H9 (cell line): Measurements from ENCODE around the gene CEP192. TPM values are rescaled to one million over a fixed set of nuclear protein-coding genes. Genes with fewer than 3 reads are reported as not detected.
A peak's percentile ranks its signal among the peaks of the same experiment; 100 is the strongest.

Source experiments
- DNase-seq: peaks from one replicate; pipeline ENCODE4 v3.0.0-alpha.2; 2017
- H2AFZ ChIP-seq: one replicate; pipeline ENCODE4 v1.6.1; 2013; ENCODE audit warnings: mild to moderate bottlenecking, low read length, control low read depth, moderate library complexity
- H2AK5ac ChIP-seq: 2 replicates; pipeline ENCODE4 v1.6.1; 2013; ENCODE audit warnings: low read length, control low read depth, mixed read lengths; ENCODE audit not compliant: insufficient read length
- H2BK120ac ChIP-seq: one replicate; pipeline ENCODE4 v1.6.1; 2013; ENCODE audit warnings: low read depth, mild to moderate bottlenecking, low read length, control low read depth, inconsistent platforms; ENCODE audit not compliant: poor library complexity, severe bottlenecking
- H2BK12ac ChIP-seq: 2 replicates; pipeline ENCODE4 v1.6.1; 2013; ENCODE audit warnings: low read length, control low read depth, mixed read lengths, low read depth; ENCODE audit not compliant: insufficient read length
- H2BK15ac ChIP-seq: 2 replicates; pipeline ENCODE4 v1.6.1; 2013; ENCODE audit warnings: low read depth, low read length, control low read depth
- H2BK20ac ChIP-seq: one replicate; pipeline ENCODE4 v1.6.1; 2013; ENCODE audit warnings: low read depth, mild to moderate bottlenecking, low read length, control low read depth, inconsistent platforms; ENCODE audit not compliant: poor library complexity, severe bottlenecking
- H2BK5ac ChIP-seq: 2 replicates; pipeline ENCODE4 v1.6.1; 2013; ENCODE audit warnings: low read length, control low read depth, mixed read lengths; ENCODE audit not compliant: insufficient read length
- H3K14ac ChIP-seq: 2 replicates; pipeline ENCODE4 v1.6.1; 2013; ENCODE audit warnings: low read length, control low read depth; ENCODE audit not compliant: insufficient read depth
- H3K18ac ChIP-seq: 2 replicates; pipeline ENCODE4 v1.6.1; 2013; ENCODE audit warnings: low read depth, mild to moderate bottlenecking, mixed read lengths, low read length, control low read depth; ENCODE audit not compliant: insufficient read length
- H3K23ac ChIP-seq: 2 replicates; pipeline ENCODE4 v1.6.1; 2013; ENCODE audit warnings: low read length, control low read depth, mixed read lengths, low read depth; ENCODE audit not compliant: insufficient read length
- H3K23me2 ChIP-seq: 2 replicates; pipeline ENCODE4 v1.6.1; 2013; ENCODE audit warnings: low read depth, mild to moderate bottlenecking, mixed read lengths, low read length, control low read depth; ENCODE audit not compliant: insufficient read length, poor library complexity, severe bottlenecking
- H3K27ac ChIP-seq: 2 replicates; pipeline ENCODE4 v1.5.1; 2013; ENCODE audit warnings: low read length, control low read depth, mixed read lengths, low read depth; ENCODE audit not compliant: insufficient read length
- H3K27me3 ChIP-seq: 2 replicates; pipeline ENCODE4 v1.6.1; 2013; ENCODE audit warnings: low read length, control low read depth, inconsistent platforms; ENCODE audit not compliant: insufficient read depth
- H3K4ac ChIP-seq: 2 replicates; pipeline ENCODE4 v1.6.1; 2013; ENCODE audit warnings: low read depth, mild to moderate bottlenecking, control low read depth, inconsistent platforms, low read length, moderate library complexity
- H3K4me1 ChIP-seq: 2 replicates; pipeline ENCODE4 v1.6.1; 2013; ENCODE audit warnings: low read length, control low read depth, inconsistent platforms; ENCODE audit not compliant: insufficient read depth
- H3K4me2 ChIP-seq: 2 replicates; pipeline ENCODE4 v1.6.1; 2013; ENCODE audit warnings: low read length, control low read depth, mixed read lengths; ENCODE audit not compliant: insufficient read length, insufficient read depth
- H3K56ac ChIP-seq: 2 replicates; pipeline ENCODE4 v1.6.1; 2013; ENCODE audit warnings: low read depth, mild to moderate bottlenecking, mixed read lengths, low read length, control low read depth; ENCODE audit not compliant: insufficient read length
- H3K79me1 ChIP-seq: 2 replicates; pipeline ENCODE4 v1.6.1; 2013; ENCODE audit warnings: low read depth, mild to moderate bottlenecking, moderate library complexity, low read length, control low read depth, inconsistent platforms; ENCODE audit not compliant: insufficient read depth, poor library complexity, severe bottlenecking
- H3K79me2 ChIP-seq: 2 replicates; pipeline ENCODE4 v1.6.1; 2013; ENCODE audit warnings: low read length, control low read depth, inconsistent platforms; ENCODE audit not compliant: insufficient read depth
- H3K9ac ChIP-seq: 2 replicates; pipeline ENCODE4 v1.6.1; 2013; ENCODE audit warnings: low read length, control low read depth, mixed read lengths; ENCODE audit not compliant: insufficient read length; ENCODE audit errors: extremely low read depth
- H3K9me3 ChIP-seq: one replicate; pipeline ENCODE4 v1.6.1; 2013; ENCODE audit warnings: low read depth, low read length, inconsistent platforms; ENCODE audit not compliant: control insufficient read depth
- H3T11ph ChIP-seq: one replicate; pipeline ENCODE4 v1.6.1; 2013; ENCODE audit warnings: mild to moderate bottlenecking, low read length, control low read depth, inconsistent platforms
- H4K20me1 ChIP-seq: one replicate; pipeline ENCODE4 v1.6.1; 2013; ENCODE audit not compliant: control insufficient read depth, insufficient read length, insufficient read depth
- H4K5ac ChIP-seq: 2 replicates; pipeline ENCODE4 v1.6.1; 2013; ENCODE audit warnings: low read depth, mild to moderate bottlenecking, mixed read lengths, low read length, control low read depth; ENCODE audit not compliant: insufficient read length
- H4K8ac ChIP-seq: replicated peaks from 2 replicates; pipeline ENCODE4 v1.6.1; 2013; ENCODE audit warnings: low read length, control low read depth, mixed read lengths, low read depth; ENCODE audit not compliant: insufficient read length
- H4K91ac ChIP-seq: 2 replicates; pipeline ENCODE4 v1.6.1; 2013; ENCODE audit warnings: low read depth, mild to moderate bottlenecking, moderate library complexity, mixed read lengths, low read length, control low read depth; ENCODE audit not compliant: insufficient read length
- H3K27ac Mint-ChIP-seq, 3 experiments: 2 replicates in 2 of 3; 3 replicates in 1 of 3; pipeline ENCODE4 v1.8.0; 2020 to 2021; ENCODE audit warnings: mixed read lengths in 3 of 3, mild to moderate bottlenecking in 1 of 3, moderate library complexity in 1 of 3
- H3K27me3 Mint-ChIP-seq: 2 replicates; pipeline ENCODE4 v1.8.0; 2021; ENCODE audit warnings: low read depth, mild to moderate bottlenecking, moderate library complexity, mixed read lengths
- H3K36me3 Mint-ChIP-seq, 3 experiments: 2 replicates in 2 of 3; 3 replicates in 1 of 3; pipeline ENCODE4 v1.8.0; 2020 to 2021; ENCODE audit warnings: low read depth in 3 of 3, mixed read lengths in 3 of 3; ENCODE audit not compliant: insufficient read depth in 1 of 3
- H3K4me1 Mint-ChIP-seq, 2 experiments: 2 replicates each; pipeline ENCODE4 v1.8.0; 2020; ENCODE audit warnings: mixed read lengths in 2 of 2
- H3K4me3 Mint-ChIP-seq, 2 experiments: 2 replicates in 1 of 2; 3 replicates in 1 of 2; pipeline ENCODE4 v1.8.0; 2020 to 2021; ENCODE audit warnings: mild to moderate bottlenecking in 2 of 2, mixed read lengths in 2 of 2, moderate library complexity in 1 of 2
- H3K9me3 Mint-ChIP-seq, 2 experiments: 2 replicates in 1 of 2; 3 replicates in 1 of 2; pipeline ENCODE4 v1.8.0; 2020; ENCODE audit warnings: mild to moderate bottlenecking in 2 of 2, mixed read lengths in 2 of 2, moderate library complexity in 1 of 2
- CTCF ChIP-seq: fragments of 200-600 bp; sonication (generic); conservative IDR thresholded peaks from 3 replicates; pipeline ENCODE4 v1.8.0; 2021; ENCODE audit warnings: antibody characterized with exemption, mild to moderate bottlenecking
- WGBS: extraction: QIAGEN DNeasy Blood & Tissue Kit; methylation state at CpG from one replicate; pipeline ENCODE4 v1.1.7; 2013; ENCODE audit warnings: missing lambda C conversion rate, low lambda C conversion rate, mixed read lengths; ENCODE audit not compliant: insufficient read length; ENCODE audit errors: extremely low coverage; 5-methylcytosine and 5-hydroxymethylcytosine counted together
- total RNA-seq: library from RNA; stranded (reverse); gene quantifications from 2 replicates; pipeline ENCODE4 v1.2.1, GENCODE V29; 2021

The CEP192 gene
- total RNA-seq, 1 experiment from 2014 or later: 23.5 TPM

GRCh38 chr18:13032173-13032572, 41.0 kb downstream of the CEP192 start:
- Histone ChIP-seq H3T11ph (no peak overlapping the region), H4K20me1 (no peaks in the 10 kb centered on the region), H2AK5ac (no peak overlapping the region), H3K79me1 (no peaks in the 10 kb centered on the region), H3K79me2 (no peaks in the 10 kb centered on the region), H2BK5ac (no peak overlapping the region), H3K4me2 (no peak overlapping the region), H4K8ac (no peak overlapping the region), H4K5ac (no peak overlapping the region), H3K4ac (no peak overlapping the region), H3K9me3 (no peaks in the 10 kb centered on the region), H3K18ac (no peak overlapping the region), H3K56ac (no peak overlapping the region), H3K27ac (no peak overlapping the region), H3K27me3 (no peaks in the 10 kb centered on the region), H3K14ac (no peak overlapping the region), H2AFZ (no peak overlapping the region), H3K23me2 (no peaks in the 10 kb centered on the region), H3K4me1 (no peaks in the 10 kb centered on the region), H2BK12ac (no peak overlapping the region), H3K23ac (no peak overlapping the region), H2BK120ac (no peak overlapping the region), H2BK15ac (no peak overlapping the region), H2BK20ac (no peak overlapping the region), H4K91ac (no peak overlapping the region), H3K9ac (no peak overlapping the region)
- H3K36me3 Mint-ChIP-seq: peaks cover 7 to 54% (median 18%) of the 10 kb centered on the region in 3 experiments
- peak overlapping the region in 1 of 3 experiments; percentile 27; a peak in 1 of 7 replicates for H3K27ac Mint-ChIP-seq
- no CpG with 5 or more reads among the region's 5 CpGs for WGBS
- TF ChIP-seq CTCF: no peak
- H3K4me3 Mint-ChIP-seq: no peak overlapping the region
- DNase-seq: no peak
- H3K4me1 Mint-ChIP-seq: no peaks in the 10 kb centered on the region
- no peaks in the 10 kb centered on the region for H3K9me3 Mint-ChIP-seq
- no peaks in the 10 kb centered on the region; the same call in 1 of the 2 replicates for H3K27me3 Mint-ChIP-seq
